ENCODE data around the gene CD8A. TPM values are rescaled to one million over a fixed set of nuclear protein-coding genes. Genes with fewer than 3 reads are reported as not detected.

Gene CD8A
- polyA plus RNA-seq, 1 of the 3 experiments (the other 2 are of a cell fraction) = 0.05 TPM

- Histone ChIP-seq H3K9me3 (no peaks in the 10 kb centered on the region), H2AFZ (ENCODE audit: low read depth) (no peak overlapping the region), H3K9ac (no peak overlapping the region), H3F3A (replicated peaks; ENCODE audit: insufficient read depth) (no peaks in the 10 kb centered on the region), H3K4me1 (ENCODE audit: control insufficient read depth in 1 of 2, insufficient read depth in 2 of 2, low read depth in 1 of 2, low read length in 1 of 2) (no peaks in the 10 kb centered on the region), H3K79me2 (ENCODE audit: insufficient read depth) (no peaks in the 10 kb centered on the region), H3K27me3 (ENCODE audit: insufficient read depth) (peaks cover 20% of the 10 kb centered on the region; the same call in 1 of the 2 replicates), H3K4me3 (ENCODE audit: low read depth in 2 of 2, low read length in 1 of 2) (no peak overlapping the region), H3K27ac (ENCODE audit: low read depth in 2 of 2, low read length in 1 of 2) (no peak overlapping the region), H3K4me2 (no peak overlapping the region), H4K20me1 (ENCODE audit: insufficient read depth) (no peaks in the 10 kb centered on the region), H3K9me2 (no peaks in the 10 kb centered on the region), H3K36me3 (replicated peaks in 1 of 2; ENCODE audit: control insufficient read depth in 1 of 2, insufficient read depth in 2 of 2, low read length in 1 of 2) (no peaks in the 10 kb centered on the region)
- TF ChIP-seq EP300 (IDR thresholded peaks at IDR 0.05; ENCODE audit: borderline replicate concordance in 1 of 2, low read depth in 1 of 2, low read length in 1 of 2) (no peak), SMC3 (IDR thresholded peaks at IDR 0.05; ENCODE audit: low read depth, low read length) (no peak), JUND (IDR thresholded peaks at IDR 0.05) (no peak), ZBTB33 (IDR thresholded peaks at IDR 0.05; ENCODE audit: borderline replicate concordance, low read depth) (no peak), PBX3 (IDR thresholded peaks at IDR 0.05) (no peak), USF2 (IDR thresholded peaks at IDR 0.05; ENCODE audit: borderline replicate concordance, low read depth, low read length) (no peak)
- ChIA-PET CTCF (no interaction called here), POLR2A (no interaction called here)
- 76% methylated on average over 4 of the region's 4 CpGs for WGBS (ENCODE audit: low lambda C conversion rate)
- DNase-seq = no peak
These were observed 36.2 kb upstream of the CD8A start for GRCh38 chr2:86826951-86827350.

- no peaks in the 10 kb centered on the region for H3K36me3 ChIP-seq (replicated peaks in 1 of 2; ENCODE audit: control insufficient read depth in 1 of 2, insufficient read depth in 2 of 2, low read length in 1 of 2)
- H3K9me3 ChIP-seq = no peaks in the 10 kb centered on the region
- H3F3A ChIP-seq (replicated peaks; ENCODE audit: insufficient read depth) = no peaks in the 10 kb centered on the region
- H3K4me3 ChIP-seq (ENCODE audit: low read depth in 2 of 2, low read length in 1 of 2) = no peak overlapping the region
- peaks cover 20% of the 10 kb centered on the region; the same call in 1 of the 2 replicates for H3K27me3 ChIP-seq (ENCODE audit: insufficient read depth)
- H3K79me2 ChIP-seq (ENCODE audit: insufficient read depth) = no peaks in the 10 kb centered on the region
- no peak overlapping the region for H3K27ac ChIP-seq (ENCODE audit: low read depth in 2 of 2, low read length in 1 of 2)
- 52% methylated on average over 14 of the region's 16 CpGs for WGBS (ENCODE audit: low lambda C conversion rate)
- DNase-seq = no peak
- H3K9ac ChIP-seq = no peak overlapping the region
- no peaks in the 10 kb centered on the region for H3K9me2 ChIP-seq
- H3K4me1 ChIP-seq (ENCODE audit: control insufficient read depth in 1 of 2, insufficient read depth in 2 of 2, low read depth in 1 of 2, low read length in 1 of 2) = no peaks in the 10 kb centered on the region
- no peak overlapping the region for H3K4me2 ChIP-seq
- H2AFZ ChIP-seq (ENCODE audit: low read depth) = no peak overlapping the region
- ChIA-PET CTCF (no interaction called here), POLR2A (no interaction called here)
- H4K20me1 ChIP-seq (ENCODE audit: insufficient read depth) = no peaks in the 10 kb centered on the region
- TF ChIP-seq POLR2AphosphoS5 (IDR thresholded peaks at IDR 0.05; ENCODE audit: low read depth, low read length) (no peak), MAX (IDR thresholded peaks at IDR 0.05; ENCODE audit: low read depth) (no peak), RCOR1 (IDR thresholded peaks at IDR 0.05; ENCODE audit: low read length) (no peak), MXI1 (IDR thresholded peaks at IDR 0.05; ENCODE audit: low read depth, low read length) (no peak), RFX5 (IDR thresholded peaks at IDR 0.05; ENCODE audit: low read length) (no peak), IRF3 (IDR thresholded peaks at IDR 0.05; ENCODE audit: low read depth, low read length) (no peak), SMC3 (IDR thresholded peaks at IDR 0.05; ENCODE audit: low read depth, low read length) (no peak), PBX3 (IDR thresholded peaks at IDR 0.05) (no peak), ELF1 (IDR thresholded peaks at IDR 0.05) (no peak), MEF2A (IDR thresholded peaks at IDR 0.05; ENCODE audit: borderline replicate concordance, low read depth) (no peak), USF2 (IDR thresholded peaks at IDR 0.05; ENCODE audit: borderline replicate concordance, low read depth, low read length) (no peak), GATA2 (CRISPR knock-in tag; IDR thresholded peaks at IDR 0.05) (no peak), USF1 (IDR thresholded peaks at IDR 0.05; ENCODE audit: borderline replicate concordance, low read depth) (no peak), RAD21 (IDR thresholded peaks at IDR 0.05; ENCODE audit: low read length) (no peak), TCF12 (IDR thresholded peaks at IDR 0.05) (no peak), EZH2phosphoT487 (IDR thresholded peaks at IDR 0.05; ENCODE audit: borderline replicate concordance, low read depth) (no peak)
These were observed 35.1 kb upstream of the CD8A start for GRCh38 chr2:86825693-86826381.
